GM12878 (cell line): ENCODE measurements around the gene NLGN1.

Source experiments
- CHD4 ChIP-seq: fragments of 200-600 bp; sonication (generic); IDR thresholded peaks from 2 replicates; pipeline ENCODE4 v1.6.1; 2016; ENCODE audit warnings: mild to moderate bottlenecking
- ELK1 ChIP-seq: IDR thresholded peaks from 2 replicates; pipeline ENCODE4 v1.6.1; 2012; ENCODE audit warnings: low read depth, low read length, improper control_type of control experiment
- ETV6 ChIP-seq, 2 experiments: fragments of 450-650 bp in 1 of 2; IDR thresholded peaks in 1 of 2; conservative IDR thresholded peaks in 1 of 2; 2 replicates each; pipeline ENCODE4 v1.6.1; 2014; ENCODE audit warnings: antibody characterized with exemption in 1 of 2, borderline replicate concordance in 1 of 2, low read depth in 1 of 2, mild to moderate bottlenecking in 1 of 2, moderate library complexity in 1 of 2
- FOS ChIP-seq: IDR thresholded peaks from 3 replicates; pipeline ENCODE4 v1.6.1; 2011; ENCODE audit warnings: borderline replicate concordance; ENCODE audit not compliant: insufficient read length; ENCODE audit errors: extremely low read depth
- HSF1 ChIP-seq: fragments of 150-350 bp; IDR thresholded peaks from 2 replicates; pipeline ENCODE4 v1.6.1; 2014; ENCODE audit warnings: mild to moderate bottlenecking, low read depth, low read length
- JUND ChIP-seq: IDR thresholded peaks from 2 replicates; pipeline ENCODE4 v1.6.1; 2012; ENCODE audit warnings: low read depth, mild to moderate bottlenecking, low read length, improper control_type of control experiment, moderate library complexity
- NRF1 ChIP-seq: conservative IDR thresholded peaks from 2 replicates; pipeline ENCODE4 v1.6.1; 2011; ENCODE audit warnings: mild to moderate bottlenecking, low read depth, low read length, improper control_type of control experiment
- PKNOX1 ChIP-seq: fragments of 450-650 bp; IDR thresholded peaks from 2 replicates; pipeline ENCODE4 v1.6.1; 2016; ENCODE audit warnings: mild to moderate bottlenecking
- POLR2AphosphoS2 ChIP-seq: IDR thresholded peaks from 2 replicates; pipeline ENCODE4 v1.6.1; 2011; ENCODE audit warnings: low read depth, mild to moderate bottlenecking, low read length, improper control_type of control experiment, moderate library complexity
- RELA ChIP-seq: fragments of 450-650 bp; IDR thresholded peaks from 2 replicates; pipeline ENCODE4 v1.8.0; 2014; ENCODE audit warnings: borderline replicate concordance; ENCODE audit not compliant: partially characterized antibody
- SMC3 ChIP-seq: IDR thresholded peaks from 2 replicates; pipeline ENCODE4 v1.6.1; 2011; ENCODE audit warnings: low read length, improper control_type of control experiment, borderline replicate concordance
- ZNF687 ChIP-seq: fragments of 450-650 bp; IDR thresholded peaks from 2 replicates; pipeline ENCODE4 v1.6.1; 2017; ENCODE audit warnings: mild to moderate bottlenecking, moderate library complexity
- TF ChIP-seq, protein P1 (sequence below), 3 experiments: IDR thresholded peaks in 2 of 3; conservative IDR thresholded peaks in 1 of 3; 2 replicates each; pipeline ENCODE4 v1.5.1; 2011; ENCODE audit warnings: low read depth in 3 of 3, low read length in 3 of 3, mild to moderate bottlenecking in 3 of 3, control low read depth in 2 of 3, moderate library complexity in 2 of 3, inconsistent platforms in 1 of 3, mixed read lengths in 1 of 3; ENCODE audit not compliant: control insufficient read depth in 2 of 3, insufficient read depth in 1 of 3; ENCODE audit errors: extremely low read depth in 1 of 3

DNA sequence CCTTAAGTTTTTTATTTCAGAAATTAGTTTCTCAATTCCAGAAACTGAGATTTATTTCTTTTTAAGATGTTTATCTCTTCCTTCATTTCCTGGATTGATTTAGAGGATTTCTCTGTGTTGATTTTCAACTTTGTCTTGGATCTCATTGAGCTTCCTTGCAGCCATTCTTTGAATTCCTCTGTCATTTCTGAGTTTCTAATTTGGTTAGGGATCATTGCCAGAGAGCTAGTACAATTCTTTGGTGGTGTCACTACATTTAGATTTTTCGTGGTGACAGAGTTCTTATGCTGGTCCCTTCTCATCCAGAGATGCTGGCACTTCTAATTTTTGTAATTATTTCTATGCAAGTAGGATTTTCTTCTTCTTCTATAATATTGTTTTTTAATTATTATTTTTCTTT is 770.5 kb downstream of the NLGN1 start:
- TF ChIP-seq RELA (no peak), HSF1 (no peak), CHD4 (no peak), ZNF687 (no peak), FOS (no peak), ELK1 (no peak), NRF1 (no peak), PKNOX1 (no peak), ETV6 (conservative IDR thresholded peaks at IDR 0.05 in 1 of 2, IDR thresholded peaks at IDR 0.05 in 1 of 2; ENCODE audit: borderline replicate concordance in 1 of 2, low read depth in 1 of 2) (no peak), SMC3 (no peak), JUND (no peak), POLR2AphosphoS2 (no peak)
- TF ChIP-seq, protein P1, sequence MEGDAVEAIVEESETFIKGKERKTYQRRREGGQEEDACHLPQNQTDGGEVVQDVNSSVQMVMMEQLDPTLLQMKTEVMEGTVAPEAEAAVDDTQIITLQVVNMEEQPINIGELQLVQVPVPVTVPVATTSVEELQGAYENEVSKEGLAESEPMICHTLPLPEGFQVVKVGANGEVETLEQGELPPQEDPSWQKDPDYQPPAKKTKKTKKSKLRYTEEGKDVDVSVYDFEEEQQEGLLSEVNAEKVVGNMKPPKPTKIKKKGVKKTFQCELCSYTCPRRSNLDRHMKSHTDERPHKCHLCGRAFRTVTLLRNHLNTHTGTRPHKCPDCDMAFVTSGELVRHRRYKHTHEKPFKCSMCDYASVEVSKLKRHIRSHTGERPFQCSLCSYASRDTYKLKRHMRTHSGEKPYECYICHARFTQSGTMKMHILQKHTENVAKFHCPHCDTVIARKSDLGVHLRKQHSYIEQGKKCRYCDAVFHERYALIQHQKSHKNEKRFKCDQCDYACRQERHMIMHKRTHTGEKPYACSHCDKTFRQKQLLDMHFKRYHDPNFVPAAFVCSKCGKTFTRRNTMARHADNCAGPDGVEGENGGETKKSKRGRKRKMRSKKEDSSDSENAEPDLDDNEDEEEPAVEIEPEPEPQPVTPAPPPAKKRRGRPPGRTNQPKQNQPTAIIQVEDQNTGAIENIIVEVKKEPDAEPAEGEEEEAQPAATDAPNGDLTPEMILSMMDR (IDR thresholded peaks at IDR 0.05 in 2 of 3, conservative IDR thresholded peaks at IDR 0.05 in 1 of 3; ENCODE audit: control insufficient read depth in 2 of 3, extremely low read depth in 1 of 3, insufficient read depth in 1 of 3, low read depth in 3 of 3, low read length in 3 of 3): no peak
